Measurements from ENCODE around the gene OR6C70. TPM values are rescaled to one million over a fixed set of nuclear protein-coding genes. Genes with fewer than 3 reads are reported as not detected.

OR6C70 gene
- total and polyA plus RNA-seq, 9 of the 15 experiments (the other 6 are each of a cell fraction or from before 2014, with no cell fraction given): not detected

- ChIA-PET CTCF (ENCODE audit: low intra/inter-chr PET ratio) (no interaction called here), POLR2A (no interaction called here)
- FAIRE-seq: no peak
- Histone ChIP-seq H3K27ac (ENCODE audit: extremely low read depth, low read depth, low read length) (no peak overlapping the region), H3K9ac (ENCODE audit: insufficient read depth in 1 of 2, low read depth in 2 of 2, low read length in 2 of 2) (no peak overlapping the region), H3K9me1 (ENCODE audit: control insufficient read depth, insufficient read depth, low read length) (no peaks in the 10 kb centered on the region), H2AFZ (ENCODE audit: low read depth, low read length) (no peak overlapping the region), H3K27me3 (ENCODE audit: control insufficient read depth in 2 of 2, insufficient read depth in 2 of 2, low read length in 2 of 2) (no peaks in the 10 kb centered on the region), H3K4me1 (replicated peaks in 1 of 2; ENCODE audit: control insufficient read depth in 2 of 2, insufficient read depth in 2 of 2, low read length in 2 of 2) (no peaks in the 10 kb centered on the region), H3K4me2 (ENCODE audit: insufficient read depth, low read length) (no peak overlapping the region), H3K9me3 (replicated peaks; ENCODE audit: control insufficient read depth, insufficient read depth, low read depth, low read length) (no peaks in the 10 kb centered on the region), H4K20me1 (replicated peaks; ENCODE audit: control insufficient read depth, insufficient read depth, low read length) (no peaks in the 10 kb centered on the region), H3K36me3 (ENCODE audit: control insufficient read depth, insufficient read depth, low read length) (no peaks in the 10 kb centered on the region), H3K79me2 (ENCODE audit: control insufficient read depth, insufficient read depth, low read length) (no peaks in the 10 kb centered on the region), H3K4me3 (no peak overlapping the region)
- in situ Hi-C loops (cut with MboI): no loop called here
- WGBS (ENCODE audit: insufficient coverage, low coverage, missing lambda C conversion rate): 0% methylated on average over 1 of the region's 1 CpG
- no TSS peak for BruUV-seq (replicated peaks)
- intact Hi-C loops (cut with micrococcal nuclease): no loop called here
- no peak for ATAC-seq
- TF ChIP-seq STAT5A (IDR thresholded peaks at IDR 0.05; ENCODE audit: borderline replicate concordance, low read length) (no peak), ZNF175 (CRISPR knock-in tag; IDR thresholded peaks at IDR 0.05; ENCODE audit: low read depth) (no peak), THRA (IDR thresholded peaks at IDR 0.05) (no peak), PRDM10 (IDR thresholded peaks at IDR 0.05; ENCODE audit: partially characterized antibody) (no peak), RFX1 (IDR thresholded peaks at IDR 0.05) (no peak), TAF9B (IDR thresholded peaks at IDR 0.05; ENCODE audit: partially characterized antibody) (no peak), RCOR1 (IDR thresholded peaks at IDR 0.05; ENCODE audit: borderline replicate concordance in 1 of 2, low read depth in 2 of 2, low read length in 2 of 2) (no peak), ZFP30 (CRISPR knock-in tag; IDR thresholded peaks at IDR 0.05; ENCODE audit: borderline replicate concordance) (no peak), ZSCAN29 (IDR thresholded peaks at IDR 0.05) (no peak), ARID3A (IDR thresholded peaks at IDR 0.05; ENCODE audit: borderline replicate concordance, low read depth, low read length) (no peak)
- no peak for DNase-seq (ENCODE audit: extremely low read depth in 1 of 4, low spot score in 3 of 4)
These were observed 41.4 kb downstream of the OR6C70 start for GRCh38 chr12:55428331-55429243.

All from K562 (cell line).